K562 (cell line): ENCODE data around the gene DKKL1. TPM values are rescaled to one million over a fixed set of nuclear protein-coding genes. Genes with fewer than 3 reads are reported as not detected.

Source experiments
- ADNP ChIP-seq: fragments of 200-800 bp; sonication (Bioruptor generic); IDR thresholded peaks from 2 replicates; pipeline ENCODE4 v1.6.1; 2016; ENCODE audit warnings: missing genetic modification characterization, missing compliant biosample characterization
- ATF2 ChIP-seq: sonication (generic); formaldehyde crosslinking; IDR thresholded peaks from 2 replicates; pipeline ENCODE4 v1.8.1; 2022; ENCODE audit warnings: missing genetic modification reagents
- CBX2 ChIP-seq: fragments of 200-600 bp; sonication (generic); IDR thresholded peaks from one replicate; pipeline ENCODE4 v1.6.1; 2012; ENCODE audit warnings: mild to moderate bottlenecking, low read length, inconsistent platforms; ENCODE audit not compliant: insufficient read depth, poor library complexity, severe bottlenecking
- CREB3L1 ChIP-seq: fragments of 450-650 bp; IDR thresholded peaks from 2 replicates; pipeline ENCODE4 v1.6.1; 2014; ENCODE audit warnings: low read depth, mild to moderate bottlenecking, moderate library complexity, borderline replicate concordance
- DEAF1 ChIP-seq: fragments of 450-650 bp; formaldehyde crosslinking; IDR thresholded peaks from 2 replicates; pipeline ENCODE4 v1.4.0; 2020; ENCODE audit warnings: mild to moderate bottlenecking, moderate library complexity
- GABPA ChIP-seq: fragments of 200-800 bp; sonication (Bioruptor generic); conservative IDR thresholded peaks from 2 replicates; pipeline ENCODE4 v1.6.1; 2016; ENCODE audit warnings: low read depth, missing genetic modification characterization, missing compliant biosample characterization
- HMG20A ChIP-seq: fragments of 450-650 bp; formaldehyde crosslinking; conservative IDR thresholded peaks from 2 replicates; pipeline ENCODE4 v1.4.0; 2020; ENCODE audit warnings: mild to moderate bottlenecking, mixed read lengths
- NEUROD1 ChIP-seq: fragments of 150-350 bp; IDR thresholded peaks from 2 replicates; pipeline ENCODE4 v1.6.1; 2014; ENCODE audit warnings: borderline replicate concordance, low read length, low read depth; ENCODE audit not compliant: partially characterized antibody
- NR3C1 ChIP-seq: sonication (generic); formaldehyde crosslinking; IDR thresholded peaks from 2 replicates; pipeline ENCODE4 v1.8.1; 2022; ENCODE audit warnings: missing genetic modification reagents
- PCBP2 ChIP-seq: fragments of 200-400 bp; formaldehyde crosslinking; IDR thresholded peaks from 2 replicates; pipeline ENCODE4 v1.6.1; 2018; ENCODE audit warnings: low read length, low read depth, mild to moderate bottlenecking, moderate library complexity; ENCODE audit not compliant: poor library complexity, severe bottlenecking
- SNIP1 ChIP-seq: fragments of 450-650 bp; IDR thresholded peaks from 2 replicates; pipeline ENCODE4 v1.7.1; 2017; ENCODE audit warnings: low read depth, mild to moderate bottlenecking
- SP1 ChIP-seq: sonication (generic); formaldehyde crosslinking; IDR thresholded peaks from 2 replicates; pipeline ENCODE4 v1.8.1; 2022; ENCODE audit warnings: mild to moderate bottlenecking, missing genetic modification reagents
- TAL1 ChIP-seq: fragments of 450-650 bp; IDR thresholded peaks from 2 replicates; pipeline ENCODE4 v1.6.1; 2016; ENCODE audit warnings: mild to moderate bottlenecking
- TCF7 ChIP-seq: sonication (generic); IDR thresholded peaks from 2 replicates; pipeline ENCODE4 v1.6.1; 2016; ENCODE audit warnings: antibody characterized with exemption, borderline replicate concordance
- THAP7 ChIP-seq: fragments of 250-450 bp; sonication (Bioruptor Pico); IDR thresholded peaks from 2 replicates; pipeline ENCODE4 v1.5.0; 2021
- WHSC1 ChIP-seq: IDR thresholded peaks from one replicate; pipeline ENCODE4 v1.6.1; 2012; ENCODE audit warnings: low read length, control low read depth, inconsistent platforms
- ZC3H8 ChIP-seq: fragments of 450-650 bp; IDR thresholded peaks from 2 replicates; pipeline ENCODE4 v1.6.1; 2017
- ZNF175 ChIP-seq: fragments of 200-800 bp; sonication (Bioruptor generic); IDR thresholded peaks from 2 replicates; pipeline ENCODE4 v1.6.1; 2016; ENCODE audit warnings: low read depth, mild to moderate bottlenecking, missing genetic modification characterization, missing compliant biosample characterization
- ZNF589 ChIP-seq: fragments of 200-800 bp; sonication (Bioruptor generic); IDR thresholded peaks from 2 replicates; pipeline ENCODE4 v1.6.1; 2016; ENCODE audit warnings: low read depth, missing genetic modification characterization, missing compliant biosample characterization
- polyA plus RNA-seq, 8 experiments: library from polyadenylated mRNA; depleted of rRNA in 4 of 8; stranded (reverse) in 5 of 8; unstranded in 3 of 8; fragments of >200 nt; fragmentation: Nextera tagmentation in 2 of 8; fragmentation: Illumina TruSeq in 1 of 8; extraction: Ambion mirVana in 2 of 8; extraction: Trizol in 1 of 8; gene quantifications; 2 replicates each; pipeline versions ENCODE4 v1.2.1 to v1.2.3, GENCODE V29; 2011 to 2014; ENCODE audit warnings: inconsistent platforms in 1 of 8, missing spikeins in 1 of 8
- total RNA-seq, 7 experiments: library from RNA; depleted of rRNA in 6 of 7; stranded (reverse); fragments of >200 nt in 6 of 7; fragmentation: Illumina TruSeq in 2 of 7; extraction: Trizol in 2 of 7; gene quantifications; 2 replicates each; pipeline versions ENCODE4 v1.2.1 to v1.2.3, GENCODE V29; 2011 to 2021; ENCODE audit warnings: low replicate concordance in 1 of 7

The DKKL1 gene
- total and polyA plus RNA-seq, 9 of the 15 experiments (the other 6 are each of a cell fraction or from before 2014, with no cell fraction given) = 0.15 to 1.7 (median 0.52) TPM

- TF ChIP-seq GABPA = 0 out of 2 replicates have a peak, but pooled peaks have one; percentile 3
- TF ChIP-seq SP1 = peak; percentile 99
- TF ChIP-seq NEUROD1 = no peak
- no peak for TF ChIP-seq ZC3H8
- TF ChIP-seq ZNF175 (CRISPR knock-in tag) = no peak
- TF ChIP-seq ADNP (tag) = no peak
- peak; percentile 75; the same call in 1 of the 2 replicates for TF ChIP-seq CREB3L1
- no peak for TF ChIP-seq HMG20A (CRISPR knock-in tag)
- TF ChIP-seq ATF2 (CRISPR knock-in tag) = no peak
- TF ChIP-seq CBX2 = no peak
- TF ChIP-seq SNIP1 = no peak
- TF ChIP-seq DEAF1 = no peak
- no peak for TF ChIP-seq PCBP2
- no peak for TF ChIP-seq WHSC1
- no peak for TF ChIP-seq THAP7
- no peak for TF ChIP-seq ZNF589 (CRISPR knock-in tag)
- TF ChIP-seq TCF7 = no peak
- TF ChIP-seq TAL1 = no peak
- no peak for TF ChIP-seq NR3C1 (CRISPR knock-in tag)
These were observed at the start of gene DKKL1 (continued) for GRCh38 chr19:49363268-49364082.
